K562 (cell line): Measurements from ENCODE around the gene PKHD1. TPM values are rescaled to one million over a fixed set of nuclear protein-coding genes. Genes with fewer than 3 reads are reported as not detected.

Experiments
- ATAC-seq: fragments of 200-7000 bp; cut with Tn5 transposase; 3 replicates; pipeline ENCODE4 v1.9.1; 2020; ENCODE audit warnings: moderate library complexity
- BruUV-seq: library from RNA; stranded (reverse); fragments of 400-500 nt; replicated peaks from 2 replicates; lab custom pipeline; 2021; lab: Mats Ljungman, UMichigan
- CTCF ChIA-PET: fragments of 300-600 bp; formaldehyde crosslinking; extraction: SDS; loops from one replicate; lab custom pipeline; 2021; ENCODE audit warnings: low intra/inter-chr PET ratio; lab: Yijun Ruan, JAX
- POLR2A ChIA-PET: fragments of 300-600, 350-650 bp; sonication (Branson Sonifier 250); formaldehyde crosslinking; extraction: SDS; loops from one replicate; lab custom pipeline; 2021; ENCODE audit warnings: antibody characterized with exemption, inconsistent platforms; lab: Yijun Ruan, JAX
- DNase-seq, 4 experiments: peaks; one replicate each; pipeline versions ENCODE4 v3.0.0 to v3.0.0-alpha.2; 2011 to 2018; ENCODE audit warnings: low spot score in 3 of 4, mixed read lengths in 3 of 4; ENCODE audit errors: extremely low read depth in 1 of 4
- FAIRE-seq: peaks from 2 replicates; lab custom pipeline; 2011; peaks lifted over from hg19 to GRCh38; lab: Jason Lieb, UNC
- H2AFZ ChIP-seq: 2 replicates; pipeline ENCODE4 v1.6.0; 2011; ENCODE audit warnings: low read depth, low read length, control low read depth, inconsistent platforms
- H3K27ac ChIP-seq: fragments of 200-600 bp; 3 replicates; pipeline ENCODE4 v1.8.0; 2011; ENCODE audit warnings: low read depth, mild to moderate bottlenecking, control low read depth, inconsistent platforms, low read length, moderate library complexity, mixed read lengths; ENCODE audit errors: extremely low read depth
- H3K27me3 ChIP-seq, 2 experiments: fragments of 300-600 bp in 1 of 2; 2 replicates in 1 of 2; 3 replicates in 1 of 2; pipeline versions ENCODE4 v1.6.0 to v1.8.0; 2011; ENCODE audit warnings: inconsistent platforms in 2 of 2, low read length in 2 of 2, mild to moderate bottlenecking in 1 of 2, mixed read lengths in 1 of 2, moderate library complexity in 1 of 2; ENCODE audit not compliant: control insufficient read depth in 2 of 2, insufficient read depth in 2 of 2
- H3K36me3 ChIP-seq: fragments of 300-600 bp; 3 replicates; pipeline ENCODE4 v1.8.0; 2011; ENCODE audit warnings: mild to moderate bottlenecking, low read length, inconsistent platforms; ENCODE audit not compliant: control insufficient read depth, insufficient read depth
- H3K4me1 ChIP-seq, 2 experiments: fragments of 200-600 bp in 1 of 2; replicated peaks in 1 of 2; 2 replicates in 1 of 2; 3 replicates in 1 of 2; pipeline versions ENCODE4 v1.5.1 to v1.8.0; 2011; ENCODE audit warnings: inconsistent platforms in 2 of 2, low read length in 2 of 2, mild to moderate bottlenecking in 1 of 2, mixed read lengths in 1 of 2, moderate library complexity in 1 of 2; ENCODE audit not compliant: control insufficient read depth in 2 of 2, insufficient read depth in 2 of 2
- H3K4me2 ChIP-seq: 2 replicates; pipeline ENCODE4 v1.6.1; 2011; ENCODE audit warnings: low read length, control low read depth, inconsistent platforms, mixed read lengths; ENCODE audit not compliant: insufficient read depth
- H3K4me3 ChIP-seq: fragments of 200-600 bp; sonication (generic), shearing (Covaris generic); 2 replicates; pipeline ENCODE4 v1.5.1; 2016; ENCODE audit warnings: control low read depth, inconsistent platforms
- H3K79me2 ChIP-seq: fragments of 200-600 bp; 3 replicates; pipeline ENCODE4 v1.8.0; 2011; ENCODE audit warnings: low read length, inconsistent platforms; ENCODE audit not compliant: control insufficient read depth, insufficient read depth
- H3K9ac ChIP-seq, 2 experiments: 2 replicates each; pipeline versions ENCODE4 v1.6.0 to v1.6.1; 2011; ENCODE audit warnings: low read depth in 2 of 2, low read length in 2 of 2, control low read depth in 1 of 2, inconsistent platforms in 1 of 2, mild to moderate bottlenecking in 1 of 2, mixed read lengths in 1 of 2; ENCODE audit not compliant: insufficient read depth in 1 of 2
- H3K9me1 ChIP-seq: one replicate; pipeline ENCODE4 v1.6.0; 2011; ENCODE audit warnings: inconsistent platforms, mild to moderate bottlenecking, low read length, moderate library complexity; ENCODE audit not compliant: control insufficient read depth, insufficient read depth
- H3K9me3 ChIP-seq: replicated peaks from 2 replicates; pipeline ENCODE4 v1.5.1; 2011; ENCODE audit warnings: low read depth, low read length, inconsistent platforms; ENCODE audit not compliant: control insufficient read depth, insufficient read depth
- H4K20me1 ChIP-seq: replicated peaks from 2 replicates; pipeline ENCODE4 v1.6.1; 2011; ENCODE audit warnings: low read length, inconsistent platforms, mixed read lengths; ENCODE audit not compliant: control insufficient read depth, insufficient read depth
- BRD4 ChIP-seq: fragments of 200-600 bp; sonication (generic); IDR thresholded peaks from 2 replicates; pipeline ENCODE4 v1.6.1; 2017; ENCODE audit warnings: inconsistent platforms
- CBFA2T3 ChIP-seq: fragments of 450-650 bp; IDR thresholded peaks from 2 replicates; pipeline ENCODE4 v1.6.1; 2017
- FOXJ3 ChIP-seq: sonication (generic); formaldehyde crosslinking; IDR thresholded peaks from 2 replicates; pipeline ENCODE4 v1.4.0; 2020; ENCODE audit warnings: mild to moderate bottlenecking, missing genetic modification reagents
- GATA2 ChIP-seq: sonication (generic); formaldehyde crosslinking; IDR thresholded peaks from 2 replicates; pipeline ENCODE4 v1.4.0; 2020; ENCODE audit warnings: mild to moderate bottlenecking, missing genetic modification reagents
- HDAC8 ChIP-seq: fragments of 450-650 bp; IDR thresholded peaks from 2 replicates; pipeline ENCODE4 v1.6.1; 2016; ENCODE audit warnings: mild to moderate bottlenecking, missing genetic modification characterization, moderate library complexity, missing compliant biosample characterization
- IFI16 ChIP-seq: fragments of 250-450 bp; sonication (Bioruptor Pico); IDR thresholded peaks from 2 replicates; pipeline ENCODE4 v2.1.2; 2022; ENCODE audit warnings: mild to moderate bottlenecking, inconsistent platforms
- MYBL2 ChIP-seq, 2 experiments: fragments of 450-650 bp in 1 of 2; sonication (generic) in 1 of 2; formaldehyde crosslinking in 1 of 2; IDR thresholded peaks; 2 replicates each; pipeline versions ENCODE4 v1.6.1 to v1.8.1; 2017 to 2022; ENCODE audit warnings: borderline replicate concordance in 1 of 2, inconsistent platforms in 1 of 2, low read depth in 1 of 2, mild to moderate bottlenecking in 1 of 2, missing genetic modification reagents in 1 of 2, moderate library complexity in 1 of 2
- NBN ChIP-seq: fragments of 450-650 bp; IDR thresholded peaks from 2 replicates; pipeline ENCODE4 v1.6.1; 2016; ENCODE audit warnings: low read depth, mild to moderate bottlenecking
- NFIC ChIP-seq: fragments of 450-650 bp; IDR thresholded peaks from 2 replicates; pipeline ENCODE4 v1.6.1; 2017; ENCODE audit warnings: mild to moderate bottlenecking, inconsistent platforms
- NFYB ChIP-seq: IDR thresholded peaks from 2 replicates; pipeline ENCODE4 v1.6.1; 2011; ENCODE audit warnings: mild to moderate bottlenecking, moderate library complexity; ENCODE audit not compliant: insufficient read length; ENCODE audit errors: extremely low read depth
- PYGO2 ChIP-seq: fragments of 450-650 bp; IDR thresholded peaks from 2 replicates; pipeline ENCODE4 v1.6.1; 2016; ENCODE audit warnings: mild to moderate bottlenecking, missing genetic modification characterization, moderate library complexity, missing compliant biosample characterization
- RBM25 ChIP-seq: fragments of 200-400 bp; formaldehyde crosslinking; IDR thresholded peaks from 2 replicates; pipeline ENCODE4 v1.6.1; 2018; ENCODE audit warnings: low read length, low read depth, moderate library complexity; ENCODE audit not compliant: severe bottlenecking
- RFX7 ChIP-seq: fragments of 250-450 bp; sonication (Bioruptor Pico); IDR thresholded peaks from 2 replicates; pipeline ENCODE4 v1.5.1; 2021; ENCODE audit warnings: mild to moderate bottlenecking
- ZBTB26 ChIP-seq: fragments of 450-650 bp; formaldehyde crosslinking; IDR thresholded peaks from 2 replicates; pipeline ENCODE4 v1.4.0; 2022; ENCODE audit warnings: missing genetic modification characterization
- ZNF134 ChIP-seq: fragments of 250-450 bp; sonication (Bioruptor Pico); conservative IDR thresholded peaks from 2 replicates; pipeline ENCODE4 v1.4.0; 2020
- ZNF174 ChIP-seq: fragments of 250-450 bp; sonication (Bioruptor Pico); IDR thresholded peaks from 2 replicates; pipeline ENCODE4 v1.4.0; 2020; ENCODE audit warnings: mild to moderate bottlenecking
- WGBS: fragments of 100-300 bp; shearing (Covaris generic); methylation state at CpG from one replicate; pipeline ENCODE4 v1.1.6; 2016; ENCODE audit warnings: low coverage, mixed read lengths; ENCODE audit not compliant: insufficient coverage; ENCODE audit errors: missing lambda C conversion rate; 5-methylcytosine and 5-hydroxymethylcytosine counted together
- in situ Hi-C: fragments of 300-500 bp; cut with MboI; formaldehyde crosslinking; loops from 4 replicates; pipeline ENCODE4 v1.15.0; 2018; ENCODE audit warnings: inconsistent platforms, mixed read lengths
- intact Hi-C: fragments of 100-400 bp; cut with micrococcal nuclease; formaldehyde crosslinking; loops from 2 replicates; pipeline ENCODE4 v1.14.2; 2022
- polyA plus RNA-seq, 8 experiments: library from polyadenylated mRNA; depleted of rRNA in 4 of 8; stranded (reverse) in 5 of 8; unstranded in 3 of 8; fragments of >200 nt; fragmentation: Nextera tagmentation in 2 of 8; fragmentation: Illumina TruSeq in 1 of 8; extraction: Ambion mirVana in 2 of 8; extraction: Trizol in 1 of 8; gene quantifications; 2 replicates each; pipeline versions ENCODE4 v1.2.1 to v1.2.3, GENCODE V29; 2011 to 2014; ENCODE audit warnings: inconsistent platforms in 1 of 8, missing spikeins in 1 of 8
- total RNA-seq, 7 experiments: library from RNA; depleted of rRNA in 6 of 7; stranded (reverse); fragments of >200 nt in 6 of 7; fragmentation: Illumina TruSeq in 2 of 7; extraction: Trizol in 2 of 7; gene quantifications; 2 replicates each; pipeline versions ENCODE4 v1.2.1 to v1.2.3, GENCODE V29; 2011 to 2021; ENCODE audit warnings: low replicate concordance in 1 of 7

The PKHD1 gene
- total and polyA plus RNA-seq, 9 of the 15 experiments (the other 6 are each of a cell fraction or from before 2014, with no cell fraction given): 0.01 to 0.04 (median 0.01) TPM; not detected in 6

- TF ChIP-seq ZNF174 (no peak), CBFA2T3 (no peak), HDAC8 (tag) (no peak), ZNF134 (CRISPR knock-in tag) (no peak), MYBL2 (IDR thresholded peaks at IDR 0.05; ENCODE audit: low read depth) (no peak), MYBL2 (CRISPR knock-in tag; IDR thresholded peaks at IDR 0.05; ENCODE audit: borderline replicate concordance) (no peak), BRD4 (no peak)
- intact Hi-C loops (no loop called here), in situ Hi-C loops (no loop called here)
- no peak overlapping the region for H3K4me2 ChIP-seq
- H2AFZ ChIP-seq: no peak overlapping the region
- ChIA-PET CTCF (no interaction called here), POLR2A (no interaction called here)
- FAIRE-seq: no peak
- DNase-seq: no peak
- WGBS: 0% methylated on average over 1 of the region's 1 CpG
- H3K9me1 ChIP-seq: no peaks in the 10 kb centered on the region
- no peaks in the 10 kb centered on the region for H3K79me2 ChIP-seq
- ATAC-seq: no peak
- H3K9me3 ChIP-seq: no peaks in the 10 kb centered on the region
- no peaks in the 10 kb centered on the region for H4K20me1 ChIP-seq
- no TSS peak for BruUV-seq
- H3K27me3 ChIP-seq: no peaks in the 10 kb centered on the region
- no peaks in the 10 kb centered on the region for H3K4me1 ChIP-seq
- H3K9ac ChIP-seq: no peak overlapping the region
- no peak overlapping the region for H3K4me3 ChIP-seq
- H3K36me3 ChIP-seq: no peaks in the 10 kb centered on the region
- H3K27ac ChIP-seq: no peak overlapping the region
Observed at GRCh38 chr6:52125572-52125971, 38.2 kb upstream of the PKHD1 start.

GRCh38 chr6:52125139-52125538 is 37.7 kb upstream of the PKHD1 start:
- Histone ChIP-seq H4K20me1 (no peaks in the 10 kb centered on the region), H3K79me2 (no peaks in the 10 kb centered on the region), H3K4me1 (no peaks in the 10 kb centered on the region), H3K9ac (no peak overlapping the region), H3K4me3 (no peak overlapping the region), H2AFZ (no peak overlapping the region), H3K9me3 (no peaks in the 10 kb centered on the region), H3K4me2 (no peak overlapping the region), H3K9me1 (no peaks in the 10 kb centered on the region), H3K27me3 (no peaks in the 10 kb centered on the region), H3K27ac (no peak overlapping the region), H3K36me3 (no peaks in the 10 kb centered on the region)
- intact Hi-C loops: no loop called here
- ATAC-seq: no peak
- TF ChIP-seq ZBTB26 (CRISPR knock-in tag) (no peak), GATA2 (no peak), IFI16 (CRISPR knock-in tag) (no peak), NFIC (no peak), RFX7 (CRISPR knock-in tag) (no peak), NBN (no peak), NFYB (no peak), RBM25 (no peak), PYGO2 (no peak), FOXJ3 (CRISPR knock-in tag) (no peak)
- ChIA-PET POLR2A (no interaction called here), CTCF (no interaction called here)
- no peak for FAIRE-seq
- in situ Hi-C loops: no loop called here
- DNase-seq: no peak
- BruUV-seq: no TSS peak
- 0% methylated on average over 3 of the region's 3 CpGs for WGBS
